HUDEP-2 (cell line): ENCODE measurements around the gene IPO4.

Source experiments
- DNase-seq, 76 experiments: peaks; one replicate each; lab custom pipeline; 2025; ENCODE audit not compliant: unreplicated experiment in 76 of 76; lab: John Stamatoyannopoulos, UW

Gene IPO4

DNA sequence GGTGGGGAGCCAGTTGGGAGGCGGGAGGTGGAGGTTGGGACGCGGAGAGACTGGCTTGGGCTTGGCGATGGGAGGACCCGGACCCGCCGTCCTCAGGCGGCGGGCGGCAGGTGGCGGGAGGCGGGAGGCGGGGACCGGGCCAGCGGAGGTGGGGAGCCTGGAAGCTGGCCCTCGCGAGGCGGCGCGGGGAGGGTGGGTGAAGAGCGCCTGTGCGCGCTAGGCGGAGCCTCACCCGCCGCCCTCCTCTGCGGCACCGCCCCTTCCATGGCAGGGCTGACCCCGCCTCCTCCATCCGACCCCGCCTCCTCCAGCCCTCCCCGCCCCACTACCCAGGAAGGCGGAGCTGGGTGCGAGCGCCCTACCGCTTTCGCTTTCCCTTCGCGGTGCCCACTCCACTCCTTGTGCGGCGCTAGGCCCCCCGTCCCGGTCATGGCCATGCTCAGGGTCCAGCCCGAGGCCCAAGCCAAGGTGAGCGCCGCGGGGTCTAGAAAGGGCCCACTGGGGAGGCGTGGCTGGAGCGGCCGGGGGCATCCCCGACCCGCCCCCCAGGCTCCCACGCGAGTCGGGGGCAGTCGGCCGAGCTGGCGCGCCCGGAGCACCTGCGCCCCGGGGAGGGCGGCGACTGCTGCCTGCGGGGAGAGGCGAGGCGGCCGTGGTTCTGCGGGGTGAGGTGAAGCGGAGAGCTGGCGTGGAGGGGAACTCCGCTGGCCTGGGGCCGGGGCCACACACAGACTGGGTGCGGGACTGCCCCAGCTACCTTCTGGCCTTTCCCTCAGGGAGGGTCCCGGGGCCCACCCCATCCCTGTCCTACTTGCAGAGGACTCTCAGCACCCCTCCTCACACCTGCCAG lies 52.6 kb downstream of the IPO4 start, which contains the start of gene PSME1:
TSS of gene PSME1 (plus strand) at position 361 of the 850 bp plus-strand sequence. CDS start at position 430, 69 bp downstream.
- DNase-seq: peak in 74 of 76 experiments; percentile 21 to 95 (median 86)

DNA sequence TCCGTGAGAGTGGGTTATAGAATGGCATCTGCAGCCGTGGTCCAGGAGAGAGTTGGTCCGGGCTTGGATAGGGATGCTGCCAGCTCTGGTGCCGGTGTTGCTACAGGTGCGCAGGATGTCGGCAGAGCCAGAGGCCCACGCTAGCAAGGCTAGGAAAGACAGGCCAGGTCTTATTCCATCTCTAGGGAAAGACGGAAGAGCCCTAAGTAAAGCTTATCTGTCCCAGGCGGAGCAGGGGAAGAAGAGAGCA lies 53.1 kb downstream of the IPO4 start:
- no peak for DNase-seq

DNA sequence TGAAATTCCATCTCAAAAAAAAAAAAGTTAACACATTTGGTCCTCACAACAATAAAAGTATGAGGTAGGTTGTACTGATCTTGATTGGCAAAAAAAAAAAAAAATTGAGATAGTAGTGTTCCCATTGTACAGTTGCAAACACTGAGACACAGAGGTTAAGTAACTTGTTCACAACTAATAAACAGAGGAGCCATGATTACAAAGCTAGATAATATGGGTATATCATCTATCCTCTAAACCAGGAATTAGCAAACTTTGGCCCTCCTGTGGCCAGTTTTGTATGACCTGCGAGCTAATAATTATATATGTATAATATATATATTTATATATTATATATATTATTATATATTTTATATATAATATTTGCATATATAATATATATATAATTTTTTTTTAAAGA lies 54.9 kb downstream of the IPO4 start:
- DNase-seq: no peak

DNA sequence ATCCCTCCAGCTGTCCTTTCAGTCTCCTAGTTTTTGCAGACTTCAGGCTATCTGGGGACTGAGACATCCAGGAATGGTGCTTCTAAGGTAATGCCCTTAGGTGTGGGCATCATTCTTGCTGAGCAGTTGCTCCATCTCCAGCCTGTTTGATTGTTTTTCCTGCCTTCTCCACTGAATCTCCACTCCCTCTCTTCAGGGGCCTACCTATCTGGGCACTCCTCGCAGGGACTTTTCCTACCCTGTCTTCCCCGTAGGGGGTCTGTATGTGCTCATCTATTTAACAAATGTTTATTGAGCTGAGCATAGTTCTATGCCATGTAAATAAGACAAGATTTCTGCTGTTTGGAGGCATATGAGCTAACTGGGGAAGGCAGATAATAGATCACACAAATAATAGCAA lies 55.6 kb downstream of the IPO4 start:
- no peak for DNase-seq

DNA sequence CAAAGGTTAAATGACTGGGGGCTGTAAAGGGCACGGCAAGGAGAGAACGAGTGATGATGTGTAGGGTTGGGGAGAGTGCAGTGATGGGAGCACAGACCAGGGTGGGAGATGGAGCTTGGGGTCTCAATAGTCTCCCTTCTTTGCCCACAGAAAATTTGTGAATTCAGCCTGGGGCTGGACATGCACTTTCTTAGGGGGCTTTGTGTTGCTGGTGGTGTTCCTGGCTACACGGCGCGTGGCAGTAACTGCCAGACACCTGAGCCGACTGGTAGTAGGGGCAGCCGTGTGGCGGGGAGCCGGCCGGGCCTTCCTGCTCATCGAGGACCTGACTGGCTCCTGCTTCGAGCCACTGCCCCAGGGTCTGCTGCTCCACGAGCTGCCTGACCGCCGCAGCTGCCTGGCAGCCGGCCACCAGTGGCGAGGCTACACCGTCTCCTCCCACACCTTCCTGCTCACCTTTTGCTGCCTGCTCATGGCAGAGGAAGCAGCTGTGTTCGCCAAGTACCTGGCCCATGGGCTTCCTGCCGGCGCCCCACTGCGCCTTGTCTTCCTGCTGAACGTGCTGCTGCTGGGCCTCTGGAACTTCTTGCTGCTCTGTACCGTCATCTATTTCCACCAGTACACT lies 56.4 kb downstream of the IPO4 start:
- DNase-seq: no peak

DNA sequence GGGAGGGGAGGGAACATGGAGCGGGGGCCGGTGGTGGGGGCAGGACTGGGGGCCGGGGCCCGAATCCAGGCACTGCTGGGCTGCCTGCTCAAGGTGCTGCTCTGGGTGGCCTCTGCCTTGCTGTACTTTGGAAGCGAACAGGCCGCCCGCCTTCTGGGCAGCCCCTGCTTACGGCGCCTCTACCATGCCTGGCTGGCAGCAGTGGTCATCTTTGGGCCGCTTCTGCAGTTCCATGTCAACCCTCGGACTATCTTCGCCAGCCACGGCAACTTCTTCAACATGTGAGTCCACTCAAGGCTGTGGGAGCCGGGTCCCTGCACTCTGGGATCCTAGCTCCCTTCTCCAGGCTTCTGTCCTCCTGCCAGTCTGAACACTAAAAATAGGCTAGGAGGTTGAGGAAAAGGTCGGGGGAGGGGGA lies 57.1 kb downstream of the IPO4 start:
- DNase-seq: no peak

DNA sequence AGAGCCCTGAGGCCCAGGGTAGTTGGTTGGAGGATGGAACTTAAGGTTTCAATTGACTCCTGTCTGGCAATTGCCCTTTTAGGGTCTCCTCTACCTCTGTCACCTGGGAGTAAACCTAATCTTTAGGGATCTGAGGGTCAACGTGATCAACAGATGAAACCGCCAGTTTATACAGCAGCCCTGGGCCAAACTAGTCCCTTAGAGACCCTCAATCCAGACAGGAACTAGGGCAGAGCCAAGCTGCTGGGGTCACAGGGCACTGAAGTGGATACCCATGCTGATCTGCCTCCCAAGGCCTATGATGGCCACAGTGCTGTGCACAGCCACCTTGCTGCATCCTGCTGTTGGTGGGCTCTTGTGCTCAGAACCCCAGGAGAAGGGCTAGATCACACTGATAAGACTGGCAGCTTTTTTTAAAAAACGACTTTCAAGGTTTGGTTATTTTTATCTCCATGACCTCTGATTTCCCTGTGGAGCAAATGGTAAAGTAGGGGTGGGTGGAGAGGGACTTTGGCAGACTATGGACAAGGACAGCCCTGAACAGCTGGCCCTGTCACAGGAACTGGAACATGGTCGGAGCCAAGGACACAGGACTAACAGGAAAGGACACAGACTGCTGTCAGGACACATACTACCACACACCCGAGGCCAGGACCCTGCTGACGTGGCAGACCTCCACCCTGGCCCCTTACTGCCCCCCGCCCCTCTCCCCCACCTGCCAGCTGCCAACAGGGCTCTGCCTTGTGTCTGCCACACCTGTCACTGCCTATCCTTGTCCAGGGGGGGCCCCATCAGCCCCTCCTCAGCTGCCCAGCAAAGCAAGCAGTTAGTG lies 57.7 kb downstream of the IPO4 start:
- DNase-seq: peak in 1 of 76 experiments; percentile 9

DNA sequence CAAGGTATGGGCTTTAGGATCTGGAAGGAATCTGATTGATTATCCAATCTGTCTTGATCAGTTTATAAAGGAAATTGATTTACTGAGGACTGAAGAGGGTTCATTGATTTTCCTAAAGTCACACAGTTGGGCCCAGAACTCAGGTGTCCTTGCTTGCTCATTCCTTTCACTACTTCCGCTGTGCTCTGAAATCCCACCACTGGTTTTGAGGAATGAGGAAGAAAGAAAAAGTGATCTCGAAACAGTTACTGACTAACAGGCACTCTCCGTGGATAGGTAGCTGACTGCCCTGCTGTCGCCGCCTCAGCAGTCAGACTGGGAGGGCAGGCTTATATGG lies 58.3 kb downstream of the IPO4 start, which contains the start of gene FITM1:
TSS of gene FITM1 (plus strand) at position 280 of the 337 bp plus-strand sequence. CDS start 905 bp downstream, outside the sequence.
- DNase-seq: no peak
